Medulla oblongata (tissue), 1 donor: Measurements from ENCODE around the gene FAM131C.
A peak's percentile ranks its signal among the peaks of the same experiment; 100 is the strongest.
"Not testable (repeated sequence)": the region's sequence is repeated elsewhere in the genome, so short reads cannot be mapped to it uniquely, and the experiment has no call there.

ENCODE experiments used
- DNase-seq: peaks from one replicate; pipeline ENCODE4 v3.0.0-alpha.2; 2015; ENCODE audit errors: extremely low spot score

The FAM131C gene, protein sequence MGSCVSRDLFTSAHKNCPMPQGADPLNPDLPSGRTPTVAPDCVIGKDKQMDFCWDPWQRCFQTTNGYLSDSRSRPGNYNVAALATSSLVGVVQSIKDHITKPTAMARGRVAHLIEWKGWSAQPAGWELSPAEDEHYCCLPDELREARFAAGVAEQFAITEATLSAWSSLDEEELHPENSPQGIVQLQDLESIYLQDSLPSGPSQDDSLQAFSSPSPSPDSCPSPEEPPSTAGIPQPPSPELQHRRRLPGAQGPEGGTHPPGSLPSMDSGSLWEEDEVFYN

DNA sequence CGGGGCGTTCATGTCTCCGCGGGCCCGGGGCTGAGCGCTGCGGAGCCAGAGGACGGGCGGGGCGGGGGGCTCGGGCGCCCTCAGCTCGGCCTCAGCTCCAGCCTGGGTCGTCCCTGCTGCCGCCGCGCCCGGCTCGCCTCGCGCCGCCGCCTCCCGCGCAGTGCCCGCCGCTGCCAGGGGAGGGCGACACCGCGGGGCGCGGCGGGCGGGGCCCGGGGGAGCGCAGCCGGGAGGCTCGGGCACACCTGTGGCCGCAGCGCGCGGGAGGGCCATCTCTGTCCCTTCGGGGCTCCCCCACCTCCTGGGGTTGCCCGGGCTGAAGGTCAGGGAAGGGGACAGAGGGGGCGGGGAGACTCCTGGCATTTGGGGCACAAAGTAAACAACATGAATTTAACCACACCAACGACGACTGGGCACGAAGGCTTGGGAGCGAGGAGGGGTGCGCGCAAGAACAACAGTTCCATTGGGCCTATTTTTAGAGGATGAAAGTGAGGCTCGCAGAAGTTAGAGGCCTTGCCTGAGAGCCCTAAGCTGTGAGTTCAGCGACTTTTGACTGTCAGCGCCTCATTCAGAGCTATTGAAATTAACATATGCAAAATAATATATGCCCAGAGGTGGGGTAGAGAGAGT is at the start of gene FAM131C:
TSS of gene FAM131C (minus strand) at position 162 of the 630 bp plus-strand sequence. CDS start 209 bp downstream, outside the sequence.
- no peak for DNase-seq

GRCh38 chr1:16122916-16123315 is 49.5 kb upstream of the FAM131C start:
- no peak for DNase-seq

DNA sequence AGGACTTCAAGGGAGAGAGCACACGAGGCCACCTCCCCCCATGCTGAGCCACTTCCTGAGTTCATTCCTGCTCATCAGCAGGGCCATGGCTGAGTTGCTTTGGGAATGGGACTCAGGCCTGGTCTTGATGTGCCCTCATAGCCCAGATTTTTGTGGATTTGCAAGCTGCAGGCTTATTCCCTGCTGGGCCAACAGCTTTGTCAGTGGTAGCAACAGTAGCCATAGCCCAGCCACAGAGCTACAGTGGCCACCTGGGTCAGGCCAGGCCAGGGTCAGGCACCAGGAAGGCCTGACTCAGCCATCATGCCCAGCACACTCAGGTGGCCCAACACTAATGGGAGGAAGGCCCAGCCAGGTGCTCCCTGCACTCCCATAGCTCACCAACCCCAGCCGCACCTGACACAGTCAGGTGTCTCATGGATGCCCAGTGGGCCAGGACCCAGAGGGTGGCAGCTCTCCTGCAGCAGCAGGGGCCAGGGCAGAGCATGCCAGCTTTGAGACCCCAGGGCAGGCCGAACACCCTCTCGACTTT is 49.0 kb upstream of the FAM131C start:
- DNase-seq = no peak

DNA sequence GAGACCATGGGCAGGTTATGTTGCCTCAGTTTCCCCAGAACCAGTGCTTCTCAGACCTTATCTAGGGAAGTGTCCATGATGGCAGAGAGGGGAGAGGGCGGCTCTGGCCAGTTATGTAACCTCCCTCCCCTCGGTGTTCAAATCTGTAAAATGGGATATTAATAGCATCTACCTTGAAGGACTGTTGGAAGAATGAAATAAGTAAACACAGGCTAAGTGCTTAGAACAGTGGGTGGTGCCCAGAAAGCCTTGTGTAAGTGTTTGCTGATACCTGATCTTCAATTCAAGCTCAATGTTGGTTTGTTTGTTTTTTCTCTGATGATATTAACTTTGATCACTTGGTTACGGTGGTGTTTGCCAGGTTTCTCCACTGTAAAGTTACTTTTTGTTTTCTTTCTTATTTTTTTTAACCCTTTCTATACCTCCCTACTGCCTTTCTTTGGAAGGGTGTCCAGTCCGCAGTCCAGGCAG is 47.5 kb upstream of the FAM131C start:
- no peak for DNase-seq

DNA sequence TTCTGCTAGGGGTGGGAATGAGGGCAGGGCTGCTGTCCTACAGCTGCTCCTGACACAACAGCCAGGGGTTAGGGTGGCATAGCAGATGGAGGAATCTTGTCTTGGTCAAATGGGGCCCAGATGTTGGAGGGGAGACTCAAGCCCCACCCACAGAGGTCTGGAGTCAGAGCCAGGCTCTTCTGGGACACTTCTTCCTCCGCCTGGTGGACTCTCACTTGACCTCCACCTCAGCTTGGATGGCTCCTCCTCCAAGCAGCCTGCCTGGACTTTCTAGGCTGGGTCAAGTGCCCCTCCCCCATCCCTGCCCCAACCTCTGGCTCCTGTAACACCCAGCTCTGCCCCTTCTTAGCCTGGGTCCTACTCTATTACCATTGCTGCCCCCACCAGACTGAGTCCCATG is 47.0 kb upstream of the FAM131C start:
- no peak for DNase-seq

- DNase-seq = no peak
Observed at GRCh38 chr1:16119926-16120325, 46.5 kb upstream of the FAM131C start.

DNA sequence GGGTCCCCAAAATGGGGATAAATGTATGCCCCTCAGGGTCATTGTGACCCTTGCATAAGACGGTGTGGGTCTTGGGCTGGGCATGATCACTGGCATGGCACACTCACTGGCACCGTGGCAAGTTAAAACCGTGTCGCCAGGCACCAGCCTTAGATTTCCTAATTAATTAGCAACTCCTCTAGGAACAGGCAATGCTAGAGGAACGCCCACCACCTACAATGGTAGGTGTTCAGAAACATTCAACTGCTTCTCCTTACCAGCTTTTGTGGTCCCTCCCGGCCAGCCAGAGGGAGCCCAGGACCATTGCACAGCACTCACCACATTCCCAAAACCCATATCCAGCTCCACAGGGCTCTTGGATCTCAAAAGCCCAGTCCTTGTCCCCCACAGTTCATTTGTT is 46.1 kb upstream of the FAM131C start:
- no peak for DNase-seq

GRCh38 chr1:16118706-16119105 is 45.3 kb upstream of the FAM131C start:
- peak; percentile 19 for DNase-seq

- DNase-seq = no peak
Observed at GRCh38 chr1:16117936-16118335, 44.5 kb upstream of the FAM131C start.

- DNase-seq = no peak
Observed at GRCh38 chr1:16117369-16117768, 43.9 kb upstream of the FAM131C start.

DNA sequence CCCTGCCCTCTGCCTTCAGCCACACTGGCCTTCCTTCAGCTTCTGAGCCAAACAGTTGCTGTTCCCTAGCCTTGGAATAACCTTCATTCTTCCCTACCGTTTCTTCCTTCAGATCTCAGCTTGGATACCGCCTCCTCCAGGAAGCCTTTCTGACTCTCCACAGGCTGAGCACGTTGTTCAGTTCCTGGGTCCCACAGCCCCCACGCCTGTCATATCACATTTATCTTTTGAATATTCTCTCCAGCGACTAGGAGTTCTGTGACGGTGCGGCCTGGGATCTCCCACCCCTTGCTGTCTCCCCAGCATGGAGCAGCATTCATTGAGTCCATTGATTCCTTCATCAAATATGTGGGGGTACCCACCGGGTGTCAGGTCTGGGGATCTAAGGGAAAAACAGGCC is 43.2 kb upstream of the FAM131C start:
- DNase-seq = no peak

DNA sequence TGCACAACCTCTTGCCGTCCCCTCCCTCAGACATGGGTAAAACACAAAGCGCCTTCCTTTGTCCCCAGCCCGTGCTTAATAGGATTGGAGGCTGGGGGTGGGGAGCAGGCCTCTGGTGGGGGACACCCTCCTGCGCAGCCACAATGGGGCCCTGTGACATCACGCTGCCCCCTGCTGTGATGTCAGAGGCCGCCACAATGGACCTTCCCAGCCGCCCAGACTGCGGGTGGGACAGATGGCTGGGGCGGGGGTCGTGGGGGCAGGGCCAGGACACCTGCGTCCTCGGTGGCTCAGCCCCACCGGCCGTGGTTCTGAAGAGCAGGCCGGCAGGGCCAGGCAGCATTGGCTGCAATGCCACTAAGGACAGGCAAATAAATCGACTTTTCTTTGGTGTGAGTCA is 42.6 kb upstream of the FAM131C start:
- DNase-seq = no peak

GRCh38 chr1:16115468-16115983 is 42.1 kb upstream of the FAM131C start:
- no peak for DNase-seq

DNA sequence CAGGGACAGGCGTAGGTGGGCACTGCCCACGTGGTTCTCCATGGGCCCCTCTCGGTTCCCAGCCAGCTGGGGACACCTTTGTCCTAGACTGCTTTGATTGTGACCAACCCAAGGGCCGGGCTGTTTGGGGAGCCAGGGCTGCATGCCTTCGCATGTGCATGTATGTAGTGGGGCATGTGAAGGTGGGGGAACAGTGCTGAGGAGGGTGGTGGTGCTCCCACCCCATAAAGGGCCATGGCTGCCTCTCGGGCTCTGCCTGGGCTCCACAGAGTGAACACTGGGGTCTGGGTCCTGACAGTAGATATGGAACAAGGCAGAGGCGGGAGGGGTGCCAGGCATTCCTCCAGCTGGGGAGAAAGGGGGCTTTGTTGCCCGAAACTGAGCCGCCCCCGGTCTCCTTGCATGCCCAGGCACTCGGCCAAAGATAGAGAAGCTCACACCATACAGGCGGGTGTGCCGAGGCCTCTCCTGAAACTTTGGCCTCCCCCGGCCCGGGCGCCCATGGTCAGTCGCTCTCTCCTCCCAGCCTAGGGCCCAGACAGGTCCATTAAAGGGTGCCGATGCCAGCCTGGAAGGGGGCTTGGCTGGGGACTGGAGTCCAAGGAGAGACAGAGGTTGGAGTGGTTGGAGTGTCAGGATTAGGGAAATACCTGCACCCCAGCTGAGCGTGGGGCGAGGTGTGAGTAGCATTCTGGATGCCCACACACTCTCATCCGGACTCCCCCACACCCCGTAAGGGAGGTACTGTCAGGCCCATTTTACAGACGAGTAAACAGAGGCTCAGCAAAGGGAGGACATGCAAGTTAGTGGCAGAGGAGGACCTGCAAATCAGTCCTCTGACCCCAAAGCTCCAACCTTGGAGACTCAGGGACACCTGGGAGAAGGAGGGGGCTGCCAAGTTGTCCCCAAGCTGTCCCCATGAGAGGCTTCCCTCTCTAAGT is 41.3 kb upstream of the FAM131C start:
- no peak for DNase-seq

- no peak for DNase-seq
Observed at GRCh38 chr1:16112596-16113555, 39.4 kb upstream of the FAM131C start.

DNA sequence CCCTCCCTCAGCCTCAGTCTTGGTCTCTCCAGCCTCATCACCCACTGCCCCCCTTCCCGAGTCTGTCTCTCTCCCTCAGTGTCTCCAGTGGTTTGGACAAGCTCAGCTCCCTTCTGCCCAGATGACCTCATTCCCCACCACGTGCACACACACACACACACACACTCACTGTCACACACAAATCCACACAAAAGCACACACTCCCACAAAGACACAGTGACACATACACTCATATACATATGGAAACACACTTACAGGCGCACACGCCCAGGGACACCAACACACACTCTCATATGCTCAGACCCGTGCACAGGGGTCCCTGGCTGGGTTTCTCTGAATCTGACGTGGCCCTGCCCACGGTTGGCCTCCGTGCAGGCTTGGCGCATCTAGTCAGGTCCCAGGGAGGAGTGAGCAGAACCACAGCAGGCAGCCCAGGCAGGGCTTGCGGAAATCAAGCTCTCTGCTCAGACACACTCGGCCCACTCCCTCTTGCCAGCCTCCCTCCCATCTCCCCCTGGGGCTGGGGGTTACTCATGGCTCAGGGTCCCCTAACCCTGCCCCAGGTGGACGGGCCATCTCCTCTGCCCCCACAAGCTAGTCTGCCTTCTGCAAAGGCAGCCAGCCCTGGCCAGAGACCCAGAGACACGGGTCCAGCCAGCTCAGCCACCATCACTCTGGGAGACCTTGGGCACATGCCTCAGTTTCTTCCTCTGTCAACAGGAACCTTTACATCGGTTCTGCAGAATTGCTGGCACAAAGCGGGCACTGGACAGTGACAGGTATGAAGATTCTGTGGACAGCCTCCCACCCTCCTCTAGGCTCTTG is 38.5 kb upstream of the FAM131C start:
- DNase-seq = peak; percentile 50

DNA sequence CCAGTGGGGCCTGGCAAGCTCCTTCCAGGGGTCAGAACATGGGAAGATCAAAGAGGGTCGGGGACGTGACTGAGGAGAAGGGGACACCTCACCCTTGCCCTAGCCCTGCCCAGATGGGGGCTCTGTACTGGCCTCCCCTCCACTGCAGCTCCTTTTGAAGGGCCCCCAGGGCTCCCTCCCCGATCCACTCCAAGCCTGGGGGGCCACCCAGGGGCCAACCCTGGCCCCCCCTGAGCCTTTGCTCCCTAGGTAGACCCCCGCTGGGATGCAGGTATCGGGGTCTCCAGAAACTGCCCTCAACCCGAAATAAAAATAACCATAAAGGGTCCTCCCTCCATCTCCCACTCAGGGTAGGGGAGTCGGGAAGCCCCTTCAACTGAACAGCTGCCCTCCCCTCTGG is 37.4 kb upstream of the FAM131C start:
- DNase-seq = no peak

DNA sequence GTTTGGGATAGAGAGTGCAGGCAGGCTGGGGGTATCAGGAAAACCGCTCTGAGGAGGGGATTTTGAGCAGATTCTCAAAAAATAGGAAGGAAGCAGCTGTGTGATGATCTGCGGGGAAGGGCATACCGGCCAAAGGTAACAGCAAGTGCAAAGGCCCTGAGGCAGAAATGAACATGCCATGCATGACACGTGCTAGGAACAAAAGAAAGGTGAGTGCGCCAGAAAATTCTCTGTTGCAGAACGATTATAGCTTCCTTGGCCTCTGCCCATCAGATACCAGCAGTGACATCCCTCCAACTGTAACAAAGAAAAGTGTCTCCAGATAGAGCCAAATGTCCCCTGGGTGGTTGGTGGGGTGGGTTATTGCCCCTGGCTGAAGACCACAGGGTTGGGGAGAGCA is 37.0 kb upstream of the FAM131C start:
- DNase-seq = no peak

DNA sequence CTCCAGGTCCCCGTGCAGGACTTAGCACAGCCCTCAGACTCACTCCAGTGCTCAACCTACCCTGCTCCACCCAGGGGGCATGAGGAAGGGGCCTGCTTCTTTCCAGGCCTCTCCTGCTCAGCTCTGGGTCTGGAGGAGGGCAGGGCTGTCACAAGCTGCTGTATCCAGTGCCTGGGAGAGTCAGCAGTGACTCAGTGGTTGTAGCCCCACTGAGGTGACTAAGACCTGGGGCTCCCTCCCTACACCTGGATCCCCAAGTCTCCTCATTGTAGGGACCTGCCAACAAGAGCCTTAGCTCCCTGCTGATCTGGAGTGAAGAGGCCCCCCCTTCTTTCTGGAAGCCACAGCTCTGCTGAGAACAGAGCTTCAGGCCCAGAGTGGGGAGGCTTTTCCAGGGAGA is 36.1 kb upstream of the FAM131C start:
- no peak for DNase-seq

- DNase-seq = not testable (repeated sequence)
Observed at GRCh38 chr1:16107039-16107438, 33.6 kb upstream of the FAM131C start.
